ENCODE data around the gene RPS14. TPM values are rescaled to one million over a fixed set of nuclear protein-coding genes. Genes with fewer than 3 reads are reported as not detected.

Gene RPS14
- total RNA-seq, 4 donors from 2014 or later, result 1,098 to 4,026 (median 2,484) TPM

- peak in 1 of 4 donors; percentile 24 for TF ChIP-seq POLR2A (IDR thresholded peaks at IDR 0.05)
- TF ChIP-seq CTCF (IDR thresholded peaks at IDR 0.05), result peak in 4 of 6 experiments; percentile 13 to 42 (median 16)
- intact Hi-C loops (cut with DNase I), result no loop called here
- Histone ChIP-seq H3K4me1 (peaks cover 54 to 77% (median 64%) of the 10 kb centered on the region in 3 donors), H3K27ac (peak overlapping the region; percentile 93 to 99 (median 98)), H3K36me3 (no peaks in the 10 kb centered on the region), H3K4me3 (peak overlapping the region; percentile 78 to 98 (median 88)), H3K27me3 (no peaks in the 10 kb centered on the region), H3K9me3 (no peaks in the 10 kb centered on the region)
- no peak for DNase-seq
- WGBS, 2 donors, result 29 to 35% methylated on average over 8 to 9 of the region's 10 CpGs
These were observed 37.9 kb upstream of the RPS14 start for GRCh38 chr5:150487199-150488061.

- 1 to 10% methylated on average over 2 to 13 of the region's 60 CpGs for WGBS, 2 donors
- Histone ChIP-seq H3K4me1 (peaks cover 46 to 77% (median 55%) of the 10 kb centered on the region in 3 donors), H3K9me3 (no peaks in the 10 kb centered on the region), H3K36me3 (no peaks in the 10 kb centered on the region), H3K27me3 (no peaks in the 10 kb centered on the region), H3K27ac (peak overlapping the region; percentile 93 to 99 (median 98)), H3K4me3 (peak overlapping the region; percentile 78 to 98 (median 88))
- DNase-seq, result no peak
- TF ChIP-seq POLR2A (IDR thresholded peaks at IDR 0.05) (no peak), CTCF (IDR thresholded peaks at IDR 0.05) (peak in 2 of 6 experiments; percentile 4 to 5)
- intact Hi-C loops (cut with DNase I), result no loop called here
These were observed 37.1 kb upstream of the RPS14 start for GRCh38 chr5:150486402-150487198.

GRCh38 chr5:150485693-150486401, 36.3 kb upstream of the RPS14 start:
- Histone ChIP-seq H3K27ac (peak overlapping the region; percentile 93 to 99 (median 98)), H3K27me3 (no peaks in the 10 kb centered on the region), H3K4me1 (peaks cover 38 to 71% (median 48%) of the 10 kb centered on the region in 3 donors), H3K4me3 (peak overlapping the region; percentile 78 to 98 (median 88)), H3K9me3 (no peaks in the 10 kb centered on the region), H3K36me3 (no peaks in the 10 kb centered on the region)
- DNase-seq, result no peak
- intact Hi-C loops (cut with DNase I), result no loop called here
- TF ChIP-seq CTCF (IDR thresholded peaks at IDR 0.05), result no peak
- peak in 2 of 4 donors; percentile 25 to 65 for TF ChIP-seq POLR2A (IDR thresholded peaks at IDR 0.05)
- WGBS, 2 donors, result no CpG with 5 or more reads among the region's 90 CpGs

- H3K4me1 ChIP-seq, result peaks cover 31 to 64% (median 41%) of the 10 kb centered on the region in 3 donors
- no peak for DNase-seq
- TF ChIP-seq CTCF (IDR thresholded peaks at IDR 0.05) (no peak), POLR2A (IDR thresholded peaks at IDR 0.05) (no peak)
- WGBS, 2 donors, result 18 to 50% methylated on average over 4 to 18 of the region's 28 CpGs
- intact Hi-C loops (cut with DNase I), result no loop called here
- no peaks in the 10 kb centered on the region for H3K27me3 ChIP-seq
- peak overlapping the region; percentile 93 to 99 (median 98) for H3K27ac ChIP-seq
- H3K9me3 ChIP-seq, result no peaks in the 10 kb centered on the region
- H3K4me3 ChIP-seq, result peak overlapping the region; percentile 78 to 98 (median 88)
- no peaks in the 10 kb centered on the region for H3K36me3 ChIP-seq
These were observed 35.6 kb upstream of the RPS14 start for GRCh38 chr5:150484964-150485692.

All from esophagus squamous epithelium (tissue), 5 donors.